Measurements from ENCODE around the gene QSER1. TPM values are rescaled to one million over a fixed set of nuclear protein-coding genes. Genes with fewer than 3 reads are reported as not detected.

QSER1 gene
- total and polyA plus RNA-seq, 2 experiments from 2014 or later, result 29.4 to 132 TPM

DNA sequence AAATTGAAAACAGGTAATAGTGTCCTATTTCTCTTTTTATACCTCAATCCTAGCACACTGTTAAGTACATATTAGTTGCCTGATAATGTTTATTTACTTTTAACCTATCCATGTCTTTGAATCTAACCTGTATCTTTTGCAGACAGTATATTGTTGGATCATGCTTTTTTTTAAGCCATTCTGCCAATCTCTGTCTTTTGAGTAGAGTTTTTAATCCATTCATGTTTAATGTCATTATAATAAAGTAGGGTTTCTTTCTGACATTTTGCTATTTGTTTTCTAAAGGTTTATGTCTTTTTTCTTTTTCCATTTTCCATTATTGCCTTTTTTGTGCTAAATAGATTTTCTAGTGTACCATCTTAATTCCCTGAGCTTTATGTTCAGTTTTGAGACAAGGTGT is 99.3 kb downstream of the QSER1 start:
- H3K79me2 ChIP-seq (replicated peaks; ENCODE audit: insufficient read depth), result no peaks in the 10 kb centered on the region
- Mint-ChIP-seq H3K36me3 (ENCODE audit: low read depth) (peaks cover 3% of the 10 kb centered on the region; the same call in 1 of the 3 replicates), H3K27ac (no peak overlapping the region), H3K4me1 (no peaks in the 10 kb centered on the region), H3K4me3 (no peak overlapping the region), H3K9me3 (peaks cover 11% of the 10 kb centered on the region), H3K27me3 (ENCODE audit: insufficient read depth, low read depth, poor library complexity) (peaks cover 3% of the 10 kb centered on the region)
- no peaks in the 10 kb centered on the region for H4K20me1 ChIP-seq (replicated peaks; ENCODE audit: insufficient read depth)
- H3K4me2 ChIP-seq, result no peak overlapping the region
- no peaks in the 10 kb centered on the region for H3K27me3 ChIP-seq (ENCODE audit: insufficient read depth)
- H3K9me2 ChIP-seq (ENCODE audit: insufficient read depth), result no peaks in the 10 kb centered on the region; the same call in 1 of the 2 replicates
- no peak overlapping the region for H3K27ac ChIP-seq (ENCODE audit: low read depth)
- H2AFZ ChIP-seq, result no peak overlapping the region
- H3F3A ChIP-seq (replicated peaks; ENCODE audit: low read depth), result no peaks in the 10 kb centered on the region
- no peak for DNase-seq (ENCODE audit: low spot score)
- no peak overlapping the region for H3K4me3 ChIP-seq
- TF ChIP-seq, protein P1, sequence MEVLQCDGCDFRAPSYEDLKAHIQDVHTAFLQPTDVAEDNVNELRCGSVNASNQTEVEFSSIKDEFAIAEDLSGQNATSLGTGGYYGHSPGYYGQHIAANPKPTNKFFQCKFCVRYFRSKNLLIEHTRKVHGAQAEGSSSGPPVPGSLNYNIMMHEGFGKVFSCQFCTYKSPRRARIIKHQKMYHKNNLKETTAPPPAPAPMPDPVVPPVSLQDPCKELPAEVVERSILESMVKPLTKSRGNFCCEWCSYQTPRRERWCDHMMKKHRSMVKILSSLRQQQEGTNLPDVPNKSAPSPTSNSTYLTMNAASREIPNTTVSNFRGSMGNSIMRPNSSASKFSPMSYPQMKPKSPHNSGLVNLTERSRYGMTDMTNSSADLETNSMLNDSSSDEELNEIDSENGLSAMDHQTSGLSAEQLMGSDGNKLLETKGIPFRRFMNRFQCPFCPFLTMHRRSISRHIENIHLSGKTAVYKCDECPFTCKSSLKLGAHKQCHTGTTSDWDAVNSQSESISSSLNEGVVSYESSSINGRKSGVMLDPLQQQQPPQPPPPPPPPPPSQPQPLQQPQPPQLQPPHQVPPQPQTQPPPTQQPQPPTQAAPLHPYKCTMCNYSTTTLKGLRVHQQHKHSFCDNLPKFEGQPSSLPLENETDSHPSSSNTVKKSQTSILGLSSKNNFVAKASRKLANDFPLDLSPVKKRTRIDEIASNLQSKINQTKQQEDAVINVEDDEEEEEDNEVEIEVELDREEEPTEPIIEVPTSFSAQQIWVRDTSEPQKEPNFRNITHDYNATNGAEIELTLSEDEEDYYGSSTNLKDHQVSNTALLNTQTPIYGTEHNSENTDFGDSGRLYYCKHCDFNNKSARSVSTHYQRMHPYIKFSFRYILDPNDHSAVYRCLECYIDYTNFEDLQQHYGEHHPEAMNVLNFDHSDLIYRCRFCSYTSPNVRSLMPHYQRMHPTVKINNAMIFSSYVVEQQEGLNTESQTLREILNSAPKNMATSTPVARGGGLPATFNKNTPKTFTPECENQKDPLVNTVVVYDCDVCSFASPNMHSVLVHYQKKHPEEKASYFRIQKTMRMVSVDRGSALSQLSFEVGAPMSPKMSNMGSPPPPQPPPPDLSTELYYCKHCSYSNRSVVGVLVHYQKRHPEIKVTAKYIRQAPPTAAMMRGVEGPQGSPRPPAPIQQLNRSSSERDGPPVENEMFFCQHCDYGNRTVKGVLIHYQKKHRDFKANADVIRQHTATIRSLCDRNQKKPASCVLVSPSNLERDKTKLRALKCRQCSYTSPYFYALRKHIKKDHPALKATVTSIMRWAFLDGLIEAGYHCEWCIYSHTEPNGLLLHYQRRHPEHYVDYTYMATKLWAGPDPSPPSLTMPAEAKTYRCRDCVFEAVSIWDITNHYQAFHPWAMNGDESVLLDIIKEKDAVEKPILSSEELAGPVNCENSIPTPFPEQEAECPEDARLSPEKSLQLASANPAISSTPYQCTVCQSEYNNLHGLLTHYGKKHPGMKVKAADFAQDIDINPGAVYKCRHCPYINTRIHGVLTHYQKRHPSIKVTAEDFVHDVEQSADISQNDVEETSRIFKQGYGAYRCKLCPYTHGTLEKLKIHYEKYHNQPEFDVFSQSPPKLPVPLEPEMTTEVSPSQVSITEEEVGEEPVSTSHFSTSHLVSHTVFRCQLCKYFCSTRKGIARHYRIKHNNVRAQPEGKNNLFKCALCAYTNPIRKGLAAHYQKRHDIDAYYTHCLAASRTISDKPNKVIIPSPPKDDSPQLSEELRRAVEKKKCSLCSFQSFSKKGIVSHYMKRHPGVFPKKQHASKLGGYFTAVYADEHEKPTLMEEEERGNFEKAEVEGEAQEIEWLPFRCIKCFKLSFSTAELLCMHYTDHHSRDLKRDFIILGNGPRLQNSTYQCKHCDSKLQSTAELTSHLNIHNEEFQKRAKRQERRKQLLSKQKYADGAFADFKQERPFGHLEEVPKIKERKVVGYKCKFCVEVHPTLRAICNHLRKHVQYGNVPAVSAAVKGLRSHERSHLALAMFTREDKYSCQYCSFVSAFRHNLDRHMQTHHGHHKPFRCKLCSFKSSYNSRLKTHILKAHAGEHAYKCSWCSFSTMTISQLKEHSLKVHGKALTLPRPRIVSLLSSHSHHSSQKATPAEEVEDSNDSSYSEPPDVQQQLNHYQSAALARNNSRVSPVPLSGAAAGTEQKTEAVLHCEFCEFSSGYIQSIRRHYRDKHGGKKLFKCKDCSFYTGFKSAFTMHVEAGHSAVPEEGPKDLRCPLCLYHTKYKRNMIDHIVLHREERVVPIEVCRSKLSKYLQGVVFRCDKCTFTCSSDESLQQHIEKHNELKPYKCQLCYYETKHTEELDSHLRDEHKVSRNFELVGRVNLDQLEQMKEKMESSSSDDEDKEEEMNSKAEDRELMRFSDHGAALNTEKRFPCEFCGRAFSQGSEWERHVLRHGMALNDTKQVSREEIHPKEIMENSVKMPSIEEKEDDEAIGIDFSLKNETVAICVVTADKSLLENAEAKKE (CRISPR knock-in tag; IDR thresholded peaks at IDR 0.05), result no peak
- TF ChIP-seq NANOG (IDR thresholded peaks at IDR 0.05; ENCODE audit: borderline replicate concordance) (no peak), STAT1 (IDR thresholded peaks at IDR 0.05; ENCODE audit: unreplicated experiment) (no peak), CREB1 (CRISPR knock-in tag; IDR thresholded peaks at IDR 0.05; ENCODE audit: low read depth) (no peak), POLR2AphosphoS5 (IDR thresholded peaks at IDR 0.05; ENCODE audit: low read depth) (no peak), ZNF114 (CRISPR knock-in tag; IDR thresholded peaks at IDR 0.05) (no peak), EZH2phosphoT487 (IDR thresholded peaks at IDR 0.05; ENCODE audit: unreplicated experiment) (no peak), JUNB (IDR thresholded peaks at IDR 0.05; ENCODE audit: unreplicated experiment) (no peak), EZH2 (IDR thresholded peaks at IDR 0.05; ENCODE audit: low read depth, unreplicated experiment) (no peak), ZNF331 (CRISPR knock-in tag; IDR thresholded peaks at IDR 0.05; ENCODE audit: low read depth) (no peak)
- TF ChIP-seq, protein P2, sequence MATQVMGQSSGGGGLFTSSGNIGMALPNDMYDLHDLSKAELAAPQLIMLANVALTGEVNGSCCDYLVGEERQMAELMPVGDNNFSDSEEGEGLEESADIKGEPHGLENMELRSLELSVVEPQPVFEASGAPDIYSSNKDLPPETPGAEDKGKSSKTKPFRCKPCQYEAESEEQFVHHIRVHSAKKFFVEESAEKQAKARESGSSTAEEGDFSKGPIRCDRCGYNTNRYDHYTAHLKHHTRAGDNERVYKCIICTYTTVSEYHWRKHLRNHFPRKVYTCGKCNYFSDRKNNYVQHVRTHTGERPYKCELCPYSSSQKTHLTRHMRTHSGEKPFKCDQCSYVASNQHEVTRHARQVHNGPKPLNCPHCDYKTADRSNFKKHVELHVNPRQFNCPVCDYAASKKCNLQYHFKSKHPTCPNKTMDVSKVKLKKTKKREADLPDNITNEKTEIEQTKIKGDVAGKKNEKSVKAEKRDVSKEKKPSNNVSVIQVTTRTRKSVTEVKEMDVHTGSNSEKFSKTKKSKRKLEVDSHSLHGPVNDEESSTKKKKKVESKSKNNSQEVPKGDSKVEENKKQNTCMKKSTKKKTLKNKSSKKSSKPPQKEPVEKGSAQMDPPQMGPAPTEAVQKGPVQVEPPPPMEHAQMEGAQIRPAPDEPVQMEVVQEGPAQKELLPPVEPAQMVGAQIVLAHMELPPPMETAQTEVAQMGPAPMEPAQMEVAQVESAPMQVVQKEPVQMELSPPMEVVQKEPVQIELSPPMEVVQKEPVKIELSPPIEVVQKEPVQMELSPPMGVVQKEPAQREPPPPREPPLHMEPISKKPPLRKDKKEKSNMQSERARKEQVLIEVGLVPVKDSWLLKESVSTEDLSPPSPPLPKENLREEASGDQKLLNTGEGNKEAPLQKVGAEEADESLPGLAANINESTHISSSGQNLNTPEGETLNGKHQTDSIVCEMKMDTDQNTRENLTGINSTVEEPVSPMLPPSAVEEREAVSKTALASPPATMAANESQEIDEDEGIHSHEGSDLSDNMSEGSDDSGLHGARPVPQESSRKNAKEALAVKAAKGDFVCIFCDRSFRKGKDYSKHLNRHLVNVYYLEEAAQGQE (IDR thresholded peaks at IDR 0.05; ENCODE audit: unreplicated experiment), result no peak
- TF ChIP-seq, protein P3, sequence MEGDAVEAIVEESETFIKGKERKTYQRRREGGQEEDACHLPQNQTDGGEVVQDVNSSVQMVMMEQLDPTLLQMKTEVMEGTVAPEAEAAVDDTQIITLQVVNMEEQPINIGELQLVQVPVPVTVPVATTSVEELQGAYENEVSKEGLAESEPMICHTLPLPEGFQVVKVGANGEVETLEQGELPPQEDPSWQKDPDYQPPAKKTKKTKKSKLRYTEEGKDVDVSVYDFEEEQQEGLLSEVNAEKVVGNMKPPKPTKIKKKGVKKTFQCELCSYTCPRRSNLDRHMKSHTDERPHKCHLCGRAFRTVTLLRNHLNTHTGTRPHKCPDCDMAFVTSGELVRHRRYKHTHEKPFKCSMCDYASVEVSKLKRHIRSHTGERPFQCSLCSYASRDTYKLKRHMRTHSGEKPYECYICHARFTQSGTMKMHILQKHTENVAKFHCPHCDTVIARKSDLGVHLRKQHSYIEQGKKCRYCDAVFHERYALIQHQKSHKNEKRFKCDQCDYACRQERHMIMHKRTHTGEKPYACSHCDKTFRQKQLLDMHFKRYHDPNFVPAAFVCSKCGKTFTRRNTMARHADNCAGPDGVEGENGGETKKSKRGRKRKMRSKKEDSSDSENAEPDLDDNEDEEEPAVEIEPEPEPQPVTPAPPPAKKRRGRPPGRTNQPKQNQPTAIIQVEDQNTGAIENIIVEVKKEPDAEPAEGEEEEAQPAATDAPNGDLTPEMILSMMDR (conservative IDR thresholded peaks at IDR 0.05; ENCODE audit: low read depth in 2 of 2), result no peak
- TF ChIP-seq, protein P4, sequence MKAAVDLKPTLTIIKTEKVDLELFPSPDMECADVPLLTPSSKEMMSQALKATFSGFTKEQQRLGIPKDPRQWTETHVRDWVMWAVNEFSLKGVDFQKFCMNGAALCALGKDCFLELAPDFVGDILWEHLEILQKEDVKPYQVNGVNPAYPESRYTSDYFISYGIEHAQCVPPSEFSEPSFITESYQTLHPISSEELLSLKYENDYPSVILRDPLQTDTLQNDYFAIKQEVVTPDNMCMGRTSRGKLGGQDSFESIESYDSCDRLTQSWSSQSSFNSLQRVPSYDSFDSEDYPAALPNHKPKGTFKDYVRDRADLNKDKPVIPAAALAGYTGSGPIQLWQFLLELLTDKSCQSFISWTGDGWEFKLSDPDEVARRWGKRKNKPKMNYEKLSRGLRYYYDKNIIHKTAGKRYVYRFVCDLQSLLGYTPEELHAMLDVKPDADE (IDR thresholded peaks at IDR 0.05), result no peak
- H3K4me1 ChIP-seq (ENCODE audit: insufficient read depth), result no peaks in the 10 kb centered on the region
- H3K36me3 ChIP-seq (ENCODE audit: insufficient read depth), result no peaks in the 10 kb centered on the region
- ATAC-seq, result no peak

Measured in GM23338 (cell line).